HG03159 (cell line): ENCODE results near the gene FANCC.

ENCODE experiments used
- ATAC-seq: cut with Tn5 transposase; IDR thresholded peaks from one replicate; pipeline ENCODE4 v1.9.1; 2021; ENCODE audit warnings: mild to moderate bottlenecking, moderate library complexity; ENCODE audit not compliant: unreplicated experiment

FANCC gene

DNA sequence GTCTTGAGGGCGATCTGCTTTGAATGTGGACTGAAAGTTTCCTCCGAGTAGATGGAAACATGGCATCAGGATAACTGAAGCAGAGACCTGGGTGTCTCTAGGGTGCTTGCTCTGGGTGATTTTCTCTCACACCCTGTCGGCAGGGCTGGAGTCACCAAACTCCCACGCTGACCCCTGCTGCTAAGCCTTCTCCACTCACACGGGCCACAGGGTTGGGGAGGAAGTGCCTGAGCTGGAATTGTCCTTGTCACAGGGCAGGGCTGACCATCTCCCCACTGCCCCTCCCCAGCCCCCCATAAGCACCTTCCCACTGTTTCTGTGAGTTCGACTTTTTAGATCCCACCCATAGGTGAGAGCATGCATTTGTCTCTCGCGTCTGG, 212.9 kb downstream of the FANCC start:
- no peak for ATAC-seq

DNA sequence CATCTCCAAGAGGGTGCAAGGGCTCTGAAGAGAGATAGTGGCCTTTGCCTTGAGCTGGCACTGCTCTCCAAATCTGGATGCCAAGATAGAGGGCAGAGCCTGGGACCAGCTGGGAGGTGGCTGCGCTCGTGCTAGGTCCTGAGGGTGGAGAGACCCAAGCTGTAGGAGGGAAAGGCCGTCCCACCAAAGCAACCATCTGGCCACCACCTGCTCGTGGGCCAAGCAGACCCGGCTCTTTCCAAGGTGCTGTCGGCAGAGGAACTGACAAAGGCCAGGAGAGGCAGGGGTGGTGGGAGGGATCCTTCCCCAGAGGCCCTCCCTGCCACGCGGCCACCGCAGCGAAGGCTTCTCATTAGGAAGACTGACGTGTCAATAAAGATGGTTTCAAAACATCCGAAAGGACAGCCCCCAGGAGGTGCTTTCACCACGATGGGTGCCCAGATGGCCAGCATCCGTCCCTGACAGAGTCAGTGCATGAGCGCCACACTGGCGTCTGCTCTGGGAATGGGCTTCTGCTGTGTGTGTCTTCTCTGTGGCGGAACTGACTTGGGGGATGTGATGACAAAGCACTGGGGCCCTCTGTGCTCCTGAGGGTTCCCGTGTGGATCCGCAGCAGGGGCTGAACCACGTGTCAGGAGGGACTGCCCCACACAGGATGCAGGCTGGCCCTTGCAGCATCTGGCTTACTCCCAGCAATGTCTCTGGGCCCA, 213.5 kb downstream of the FANCC start:
- no peak for ATAC-seq

DNA sequence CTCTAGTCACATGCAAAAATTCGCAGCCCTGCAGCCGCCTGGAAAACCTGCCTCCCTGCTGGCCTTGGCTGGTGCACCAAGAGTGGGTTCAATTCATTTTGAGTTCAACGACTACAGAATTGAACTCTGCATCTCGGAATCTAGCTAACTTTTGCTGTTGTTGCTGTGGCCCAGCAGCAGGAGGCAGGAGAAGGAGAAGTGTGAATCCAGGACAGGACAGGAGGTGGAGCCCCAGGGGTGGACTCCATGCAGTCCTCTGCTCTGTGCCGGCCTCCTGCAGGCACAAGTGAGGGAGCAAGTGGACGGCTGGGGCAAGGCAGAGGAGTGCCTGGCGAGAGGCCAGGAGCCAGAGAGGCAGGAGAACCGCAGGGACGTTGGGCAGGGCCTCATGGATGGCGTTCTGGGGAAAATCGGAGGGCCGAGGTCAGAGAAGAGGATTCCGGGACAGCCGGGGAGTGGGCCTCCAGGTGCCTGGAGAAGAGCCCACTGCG, 214.2 kb downstream of the FANCC start:
- no peak for ATAC-seq

DNA sequence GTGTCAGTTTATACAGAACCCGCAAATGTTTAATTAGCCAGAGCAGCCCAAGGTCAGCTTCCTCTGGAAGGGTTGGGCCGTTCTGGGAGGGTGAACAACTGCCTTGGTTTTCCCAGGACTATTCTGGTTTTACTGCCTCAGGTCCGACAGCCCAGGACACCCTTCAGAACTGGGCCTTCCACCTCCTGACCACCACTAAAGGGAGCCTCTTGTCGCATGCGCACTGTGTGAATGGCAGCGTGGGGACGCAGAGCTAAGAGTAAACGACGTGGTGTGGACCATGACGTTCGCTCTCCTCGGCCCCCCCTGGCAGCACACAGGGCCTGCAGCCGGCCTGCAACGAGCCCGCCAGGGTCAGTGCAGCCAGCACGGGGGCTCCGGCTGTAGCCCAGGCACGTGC, 214.9 kb downstream of the FANCC start:
- ATAC-seq = no peak

DNA sequence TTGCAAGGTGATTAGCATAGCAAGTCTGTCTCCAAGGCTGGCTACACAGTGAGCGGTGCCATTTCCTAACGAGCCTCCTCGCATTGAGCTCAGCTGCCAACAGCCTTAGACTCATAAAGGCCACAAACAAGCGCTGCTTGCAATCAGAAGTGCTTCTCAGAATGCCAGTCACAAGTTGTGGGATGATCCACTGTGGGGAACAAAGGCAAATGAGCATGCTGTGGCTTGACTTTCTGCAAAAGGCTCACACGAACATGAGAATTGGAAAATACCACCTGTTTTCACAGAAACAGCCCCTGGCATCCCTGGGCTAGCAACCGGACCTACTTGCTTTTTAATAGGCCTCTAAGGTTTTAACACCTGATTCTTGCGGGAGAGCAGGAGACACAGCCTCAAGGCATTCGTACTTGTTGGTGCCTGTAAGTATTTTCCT, 215.5 kb downstream of the FANCC start:
- ATAC-seq = no peak

DNA sequence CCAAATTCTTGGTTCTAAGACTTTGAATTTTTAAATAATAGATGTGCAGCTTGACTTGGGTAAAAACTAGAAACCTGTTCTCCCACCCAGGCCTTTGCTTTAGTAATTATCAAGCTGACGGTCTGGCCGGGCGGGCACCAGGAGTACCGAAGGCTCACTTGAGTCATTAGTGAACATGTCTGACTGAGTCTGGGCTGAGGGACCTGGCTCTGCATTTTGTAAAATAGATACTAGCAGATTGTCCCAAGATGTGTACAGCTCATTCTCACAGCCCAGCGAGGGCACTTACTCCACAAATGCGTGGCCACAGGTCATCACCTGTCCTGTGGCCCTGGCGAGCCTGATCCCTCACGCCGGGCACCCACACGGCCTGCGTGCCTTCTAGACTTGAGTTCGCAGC, 216.2 kb downstream of the FANCC start:
- no peak for ATAC-seq

DNA sequence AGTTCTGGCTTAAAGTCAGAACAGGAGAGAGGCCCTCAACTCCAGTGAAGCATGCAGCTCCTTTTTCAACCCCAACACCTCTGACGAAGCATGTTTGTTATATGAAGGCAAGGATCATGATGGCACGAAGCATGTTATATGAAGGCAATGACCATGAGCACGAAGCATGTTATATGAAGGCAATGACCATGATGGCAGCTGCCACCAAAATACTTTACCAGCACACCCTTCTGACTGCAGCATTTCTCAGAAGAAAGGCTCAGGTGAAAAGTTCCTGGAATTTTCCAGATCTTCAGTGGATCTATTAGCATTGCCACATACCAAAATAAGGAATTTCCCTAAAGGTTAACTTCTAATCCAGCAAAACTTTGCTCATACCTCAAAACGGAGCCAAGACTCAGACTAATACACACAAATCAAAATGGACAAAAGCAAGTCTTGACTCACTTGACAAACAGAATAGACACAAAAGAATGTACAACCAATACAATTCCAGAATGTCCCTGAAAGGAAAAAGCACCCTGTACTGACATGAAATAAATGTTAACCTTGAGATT, 217.4 kb downstream of the FANCC start:
- no peak for ATAC-seq

DNA sequence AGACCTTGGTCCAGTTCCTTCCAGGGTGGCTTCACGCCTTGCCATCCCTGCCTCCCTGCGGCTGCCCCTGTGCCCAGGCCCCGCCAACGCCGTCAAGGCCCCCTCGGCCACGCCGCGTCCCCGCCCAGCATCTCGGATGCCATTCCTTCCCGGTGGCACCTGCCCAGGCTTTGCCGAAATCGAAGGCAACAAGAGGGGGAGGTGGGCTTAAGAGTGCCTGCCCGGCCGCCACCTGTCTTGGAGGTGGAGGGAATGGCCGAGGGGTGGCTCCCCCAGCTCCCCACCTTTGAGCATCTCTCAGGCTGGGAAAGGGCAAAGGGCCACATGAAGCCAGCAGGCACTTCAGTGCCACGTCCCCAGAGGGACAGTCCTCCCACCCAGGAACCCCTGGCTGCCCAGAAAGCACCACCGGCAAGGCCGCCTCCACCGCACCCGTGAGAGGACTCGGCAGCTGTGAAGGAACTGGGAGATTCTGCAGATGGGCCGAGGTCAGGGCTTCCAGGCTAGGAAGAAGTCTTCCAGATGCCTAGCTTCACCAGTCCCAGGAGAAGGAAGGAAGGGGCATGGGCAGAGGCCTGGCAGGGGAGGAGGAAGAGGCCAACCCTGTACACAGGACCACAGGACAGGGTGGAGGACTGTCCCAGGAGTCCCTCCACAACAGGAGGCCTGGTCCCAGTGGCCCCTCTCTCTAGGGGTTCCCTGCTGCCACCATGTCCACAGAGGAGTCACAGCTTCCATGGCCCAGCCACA, 218.0 kb downstream of the FANCC start:
- ATAC-seq = no peak

DNA sequence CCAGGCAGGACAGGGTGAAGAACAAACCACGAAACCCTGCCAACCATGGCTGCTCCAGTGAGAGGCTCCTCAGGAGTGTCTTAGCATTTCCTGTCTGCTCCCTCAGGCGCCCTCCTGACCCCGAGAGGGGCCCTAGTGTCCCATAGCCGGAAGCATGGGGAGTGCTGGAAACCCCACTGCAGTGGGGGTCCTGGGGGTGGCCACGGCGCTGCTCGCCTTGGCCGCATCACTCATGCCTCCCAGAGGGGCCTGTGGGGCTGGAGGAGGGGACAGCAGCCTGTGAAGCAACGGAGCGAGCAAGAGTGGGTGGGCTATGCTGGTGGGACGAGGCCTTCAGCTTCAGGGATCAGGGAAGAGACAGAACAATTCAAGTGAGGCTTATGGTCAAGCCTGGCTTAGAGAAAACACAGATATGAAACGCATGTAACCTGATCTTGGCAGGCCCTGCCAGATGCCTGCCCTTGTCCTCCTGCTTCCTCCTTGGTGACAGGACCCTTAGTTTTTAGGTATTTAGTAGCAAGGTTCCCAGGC, 219.1 kb downstream of the FANCC start:
- ATAC-seq = no peak

DNA sequence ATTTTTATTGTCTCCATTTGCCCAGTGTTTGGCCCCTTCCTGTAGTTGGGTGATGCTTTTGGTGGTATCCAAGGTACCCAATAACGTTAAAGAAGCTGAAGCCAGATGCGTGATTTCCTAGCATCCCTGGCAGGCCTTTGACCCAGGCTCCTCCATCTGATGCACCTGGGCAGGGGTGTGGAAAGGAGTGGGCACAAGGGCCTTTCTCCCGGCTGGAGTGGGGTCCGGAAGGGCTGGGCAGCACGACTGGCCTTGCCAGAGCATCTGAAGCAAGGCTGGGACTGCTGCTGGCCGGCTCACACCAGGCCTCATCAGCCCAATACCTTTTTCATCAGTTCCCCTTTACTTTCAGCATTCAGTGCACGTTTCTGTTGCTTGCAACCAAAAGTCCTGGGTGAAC, 220.2 kb downstream of the FANCC start:
- no peak for ATAC-seq

DNA sequence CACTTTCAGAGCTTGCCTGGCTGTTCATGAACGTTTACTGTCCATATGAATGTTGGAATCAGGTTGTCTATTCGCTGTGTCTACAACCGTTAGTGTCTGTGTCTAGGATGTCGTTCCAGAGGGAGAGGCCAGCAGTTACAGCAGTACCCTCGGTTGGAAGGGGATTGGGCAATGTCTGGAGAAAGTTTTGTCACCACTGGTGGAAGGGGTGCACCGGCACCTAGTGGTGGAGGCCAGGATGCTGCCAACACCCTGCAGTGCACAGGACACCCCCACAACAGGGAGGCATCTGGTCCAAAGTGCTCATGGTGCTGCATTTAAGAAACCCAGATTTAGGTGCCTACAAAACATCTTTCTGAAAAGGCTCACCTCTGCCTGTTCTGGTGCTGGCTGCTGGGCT, 220.7 kb downstream of the FANCC start:
- ATAC-seq = no peak

DNA sequence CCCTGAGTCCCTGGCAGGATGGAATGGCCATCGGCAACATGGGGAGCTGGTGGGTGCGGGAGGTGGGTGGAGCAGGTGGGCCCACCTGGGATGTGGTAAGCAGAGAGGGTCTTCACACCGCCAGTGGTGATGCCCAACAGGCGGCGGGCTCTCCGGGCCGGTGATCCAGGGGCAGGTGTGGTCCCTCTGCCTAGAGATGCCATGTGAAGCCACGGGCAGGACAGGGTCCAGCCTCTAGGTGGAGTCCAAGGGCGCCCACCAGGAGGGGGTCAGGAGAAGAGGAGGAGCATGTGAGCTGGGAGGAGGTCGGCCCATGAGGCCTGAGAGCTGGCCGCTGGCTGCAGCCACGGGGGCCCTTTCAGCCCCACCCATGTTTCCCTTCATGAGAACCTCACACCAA, 221.1 kb downstream of the FANCC start:
- no peak for ATAC-seq

DNA sequence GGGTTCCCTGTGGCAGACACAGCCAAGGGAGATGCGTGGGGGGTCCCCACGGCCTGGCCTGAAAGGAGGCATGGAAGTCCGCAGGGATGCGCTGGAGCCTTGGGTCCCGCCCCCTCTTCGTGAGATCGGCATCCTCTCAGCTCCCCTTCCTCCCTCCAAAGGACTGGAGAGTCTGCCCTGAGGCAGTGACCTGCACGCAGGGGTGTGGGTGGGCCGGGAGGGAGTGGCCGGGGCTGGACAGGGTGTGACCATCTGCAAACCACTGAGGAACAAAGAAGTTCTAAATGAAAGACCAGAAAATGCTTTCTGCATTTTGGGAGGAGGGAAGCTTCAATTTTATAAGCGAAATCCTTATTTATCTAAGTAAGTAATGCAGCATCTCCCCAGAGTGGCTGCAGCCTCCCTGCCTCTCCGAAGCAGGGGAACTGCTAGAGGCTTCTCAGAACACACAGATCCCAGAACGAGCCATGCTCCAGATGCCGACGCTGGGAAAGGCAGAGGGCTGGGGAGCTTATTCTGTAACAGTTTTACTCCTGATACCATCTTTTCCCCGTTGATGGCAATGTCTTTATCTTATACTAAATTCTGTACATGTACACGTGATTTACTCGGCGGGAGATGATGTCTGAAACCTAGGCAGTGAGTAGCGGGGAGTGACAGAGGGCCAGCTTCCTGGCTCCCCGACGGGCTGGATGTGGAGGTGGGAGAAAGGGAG, 221.7 kb downstream of the FANCC start:
- no peak for ATAC-seq

DNA sequence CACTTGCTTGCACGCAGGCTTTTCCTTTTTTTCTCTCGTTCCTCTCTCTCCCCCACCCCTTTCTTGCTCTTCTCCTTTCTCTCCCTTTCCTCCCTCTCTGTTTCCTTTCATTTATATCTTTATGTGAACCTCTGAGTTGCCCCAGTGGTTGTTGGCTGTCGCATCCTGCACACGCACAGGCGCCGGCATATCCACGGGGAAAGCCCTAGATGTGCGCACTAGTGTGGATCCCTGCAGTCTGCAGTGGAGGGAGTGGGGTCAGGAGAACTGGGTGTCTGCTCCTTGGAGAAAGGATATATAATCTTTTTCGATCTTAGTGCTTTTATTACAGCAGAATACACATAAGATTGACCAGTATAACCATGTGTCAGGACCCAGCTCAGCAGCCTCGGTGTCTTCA, 223.5 kb downstream of the FANCC start:
- no peak for ATAC-seq

DNA sequence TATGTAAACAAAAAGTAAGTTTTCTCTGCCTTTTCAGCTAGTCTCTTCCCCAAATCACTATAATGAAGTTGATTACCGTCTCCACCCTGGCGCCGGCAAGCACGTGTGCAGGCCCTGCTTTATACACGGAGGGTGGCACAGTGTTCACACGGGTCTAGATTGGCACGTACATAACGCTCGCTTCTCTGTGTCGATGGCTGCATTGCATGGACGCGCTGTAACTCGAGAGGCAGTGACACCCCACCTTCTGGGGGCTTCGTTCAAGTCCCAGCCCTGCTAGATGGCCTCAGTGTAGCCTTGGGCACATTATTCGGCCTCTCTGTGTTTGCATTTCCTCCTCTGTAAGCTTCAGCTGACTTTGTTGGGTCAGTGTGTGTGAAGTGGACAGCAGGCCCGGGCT, 223.9 kb downstream of the FANCC start:
- ATAC-seq = no peak

DNA sequence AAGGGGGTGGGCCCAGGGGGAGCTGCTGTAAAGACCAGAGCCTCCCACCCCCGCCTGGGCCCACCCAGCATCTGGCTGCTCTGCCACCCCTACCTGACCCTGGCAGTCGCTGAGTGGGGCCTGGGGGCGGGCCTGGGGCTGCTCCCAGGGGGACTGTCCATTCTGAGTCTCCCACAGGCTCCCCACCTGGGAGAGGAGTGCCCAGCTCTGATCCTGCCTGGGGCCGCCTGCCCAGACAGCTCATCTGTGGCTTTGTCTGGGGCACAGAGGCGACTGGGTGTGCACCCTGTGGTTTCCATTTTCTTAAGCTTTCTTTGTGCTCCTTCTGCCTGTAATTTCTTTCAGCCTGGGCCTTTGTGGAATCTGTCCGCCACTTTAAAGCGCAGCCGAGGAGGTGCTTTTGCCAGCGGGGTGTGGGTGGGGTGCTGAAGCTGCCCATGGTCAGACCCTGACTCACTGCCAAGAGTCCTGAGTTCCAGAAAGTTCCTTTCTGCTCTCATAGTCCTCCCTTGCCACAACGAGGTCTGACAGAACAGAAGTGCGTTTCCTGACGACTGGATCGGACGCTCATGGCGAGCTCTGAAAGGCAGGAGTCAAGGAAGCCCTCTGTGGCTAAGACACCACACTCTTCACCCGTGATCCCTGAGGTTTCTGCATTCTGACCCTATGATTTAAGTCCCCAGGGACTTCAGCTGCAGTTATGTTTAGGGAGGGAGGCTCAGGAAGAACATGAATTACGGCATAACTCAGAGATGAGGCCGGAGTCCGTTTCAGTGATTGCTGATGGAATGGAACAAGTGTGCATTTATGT, 225.0 kb downstream of the FANCC start:
- ATAC-seq = no peak

DNA sequence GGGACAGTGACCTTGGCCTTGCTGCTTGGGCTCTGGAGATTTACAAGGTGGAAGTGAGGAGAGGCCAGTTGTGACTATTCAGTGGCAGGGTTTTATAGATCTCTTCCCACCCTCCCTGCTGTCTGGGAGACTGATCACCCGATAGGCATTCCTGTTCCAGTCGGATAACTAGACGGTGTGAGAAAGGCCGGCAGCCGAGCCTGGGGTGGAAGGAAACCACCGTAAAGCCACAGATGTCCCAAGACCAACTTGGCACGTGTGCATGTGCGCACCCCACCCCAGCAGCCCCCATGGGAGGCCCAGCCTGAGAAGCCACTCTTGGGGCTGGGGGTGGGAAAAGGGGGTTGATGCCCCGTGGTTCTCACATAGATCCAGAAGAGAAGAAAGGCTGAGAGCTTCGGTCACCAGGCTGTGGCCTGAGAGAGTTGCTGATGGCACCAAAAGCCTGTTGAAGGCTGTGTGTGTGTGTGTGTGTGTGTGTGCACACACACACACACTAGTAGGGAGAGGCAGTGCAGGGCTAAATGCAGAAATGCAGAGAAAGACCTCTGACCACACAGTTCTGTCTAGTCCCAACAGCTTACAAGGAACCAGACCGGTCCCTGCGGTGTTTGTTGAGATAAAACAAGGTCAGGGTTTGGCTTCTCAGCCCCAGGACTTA, 225.8 kb downstream of the FANCC start:
- no peak for ATAC-seq

DNA sequence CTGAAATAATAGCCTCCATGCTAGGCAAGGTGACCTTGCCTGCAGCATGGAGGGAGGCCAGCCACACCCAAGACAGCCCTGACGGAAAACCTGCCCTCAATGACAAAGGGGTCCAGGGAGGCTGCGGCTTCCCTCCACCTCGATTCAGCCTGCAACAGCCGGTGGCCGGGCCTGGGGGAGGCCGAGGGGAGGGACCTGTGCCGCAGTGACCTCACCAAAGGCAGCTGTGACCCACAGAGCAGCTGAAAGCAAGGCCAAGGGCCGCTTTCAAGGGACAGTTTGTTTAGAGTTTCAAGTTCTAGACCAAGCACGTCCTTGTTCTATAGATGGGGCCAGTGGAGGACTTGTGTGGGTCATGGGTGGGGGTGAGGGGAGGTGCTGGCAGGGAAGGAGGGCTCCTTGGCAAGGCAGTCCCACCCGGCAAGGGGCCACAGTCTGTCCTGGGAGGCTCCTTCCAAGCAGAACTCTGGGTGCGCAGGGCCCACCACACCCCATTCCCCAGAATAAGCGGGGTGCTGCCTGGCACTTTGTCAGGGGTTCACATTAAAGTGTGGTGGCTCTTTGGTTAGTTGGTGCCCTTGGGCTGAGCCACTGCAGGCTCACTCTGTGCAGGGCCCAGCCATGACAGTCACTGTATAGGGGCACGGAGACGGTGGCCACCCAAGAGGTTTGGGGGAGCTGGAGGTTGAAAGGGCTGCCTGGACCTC, 226.5 kb downstream of the FANCC start:
- ATAC-seq = no peak
